Tibial nerve (tissue), 4 donors: ENCODE results near the gene EFCAB6. TPM values are rescaled to one million over a fixed set of nuclear protein-coding genes. Genes with fewer than 3 reads are reported as not detected.

Experiments used
- DNase-seq, 2 donors: peaks; one replicate each; pipeline ENCODE4 v3.0.0-alpha.2; 2019; ENCODE audit warnings: low spot score in 2 of 2
- H3K27ac ChIP-seq, 4 donors: fragments of 200-600 bp; sonication (generic) in 3 of 4; one replicate each; pipeline ENCODE4 v1.5.1; 2017 to 2019; ENCODE audit warnings: mild to moderate bottlenecking in 1 of 4
- H3K27me3 ChIP-seq, 2 donors: fragments of 200-600 bp; sonication (generic) in 1 of 2; one replicate each; pipeline versions ENCODE4 v1.5.1 to v1.6.0; 2017 to 2019
- H3K36me3 ChIP-seq, 3 donors: fragments of 200-600 bp; sonication (generic); one replicate each; pipeline ENCODE4 v1.5.1; 2018 to 2019
- H3K4me1 ChIP-seq, 4 donors: fragments of 200-600 bp; sonication (generic) in 3 of 4; one replicate each; pipeline ENCODE4 v1.5.1; 2017 to 2019
- H3K4me3 ChIP-seq, 4 donors: fragments of 200-600 bp; sonication (generic) in 3 of 4; one replicate each; pipeline ENCODE4 v1.5.1; 2017 to 2019; ENCODE audit warnings: mild to moderate bottlenecking in 1 of 4, moderate library complexity in 1 of 4
- H3K9me3 ChIP-seq, 4 donors: fragments of 200-600 bp; sonication (generic) in 3 of 4; one replicate each; pipeline ENCODE4 v1.5.1; 2017 to 2019
- EP300 ChIP-seq, 2 donors: sonication (generic); formaldehyde crosslinking; IDR thresholded peaks; one replicate each; pipeline ENCODE4 v1.6.1; 2017; ENCODE audit warnings: antibody characterized with exemption in 2 of 2, mild to moderate bottlenecking in 1 of 2
- POLR2A ChIP-seq, 2 donors: fragments of 450-650 bp; IDR thresholded peaks; one replicate each; pipeline ENCODE4 v1.6.1; 2017; ENCODE audit warnings: antibody characterized with exemption in 2 of 2, mild to moderate bottlenecking in 2 of 2, moderate library complexity in 2 of 2
- WGBS, 2 donors: methylation state at CpG; one replicate each; pipeline ENCODE4 v1.1.5; 2018; 5-methylcytosine and 5-hydroxymethylcytosine counted together
- total RNA-seq, 4 donors: library from RNA; depleted of rRNA; stranded (reverse); fragments of >200 nt; gene quantifications; one replicate each; pipeline ENCODE4 v1.1.0, GENCODE V29; 2016
- TF ChIP-seq, protein P1 (sequence below), 5 experiments: fragments of 200-600 bp in 3 of 5; fragments of 450-650 bp in 2 of 5; sonication (generic) in 3 of 5; IDR thresholded peaks; one replicate each; pipeline ENCODE4 v1.5.1; 2016 to 2019; ENCODE audit warnings: antibody characterized with exemption in 5 of 5, mild to moderate bottlenecking in 3 of 5, moderate library complexity in 2 of 5

EFCAB6 gene
- total RNA-seq, 4 donors from 2014 or later, result 3.3 to 9.2 (median 6.8) TPM

DNA sequence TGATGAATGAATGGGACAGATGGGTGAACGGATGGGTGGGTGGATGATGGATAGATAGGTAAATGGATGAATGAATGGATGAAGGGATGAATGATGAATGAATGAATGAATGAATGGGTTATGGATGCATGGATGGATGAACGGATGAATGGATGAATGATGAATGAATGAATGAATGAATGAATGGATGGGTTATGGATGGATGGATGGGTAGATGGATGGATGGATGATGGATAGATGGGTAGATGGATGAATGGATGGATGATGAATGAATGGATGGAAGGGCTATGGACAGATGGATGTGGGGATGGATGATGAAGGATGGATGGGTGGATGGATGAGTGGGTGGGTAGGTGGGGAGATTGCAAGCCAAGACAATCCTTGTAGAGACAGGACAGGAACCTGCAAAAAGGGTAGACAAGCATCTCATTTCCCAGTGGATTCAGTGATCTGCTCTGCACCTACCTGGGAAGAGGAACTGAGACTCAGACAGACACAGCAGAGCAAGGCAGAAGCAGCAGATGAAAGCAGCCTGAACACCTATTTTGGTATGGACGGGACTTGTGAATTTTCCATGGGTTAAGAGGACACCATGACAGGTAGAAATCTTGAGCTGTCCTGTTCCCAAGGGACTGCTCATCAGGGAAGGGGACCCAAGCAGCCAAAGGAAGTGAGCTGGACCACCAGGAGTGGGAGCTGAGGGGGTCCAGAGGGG lies 68.0 kb downstream of the EFCAB6 start:
- H3K4me3 ChIP-seq, result no peak overlapping the region
- no peak for DNase-seq
- WGBS, 2 donors, result 94 to 96% methylated on average over 3 of the region's 3 CpGs
- no peaks in the 10 kb centered on the region for H3K36me3 ChIP-seq
- peaks cover 0 to 16% (median 0%) of the 10 kb centered on the region in 4 donors for H3K4me1 ChIP-seq
- H3K27ac ChIP-seq, result peak overlapping the region in 1 of 4 donors; percentile 56
- H3K27me3 ChIP-seq, result no peaks in the 10 kb centered on the region
- TF ChIP-seq, protein P1, sequence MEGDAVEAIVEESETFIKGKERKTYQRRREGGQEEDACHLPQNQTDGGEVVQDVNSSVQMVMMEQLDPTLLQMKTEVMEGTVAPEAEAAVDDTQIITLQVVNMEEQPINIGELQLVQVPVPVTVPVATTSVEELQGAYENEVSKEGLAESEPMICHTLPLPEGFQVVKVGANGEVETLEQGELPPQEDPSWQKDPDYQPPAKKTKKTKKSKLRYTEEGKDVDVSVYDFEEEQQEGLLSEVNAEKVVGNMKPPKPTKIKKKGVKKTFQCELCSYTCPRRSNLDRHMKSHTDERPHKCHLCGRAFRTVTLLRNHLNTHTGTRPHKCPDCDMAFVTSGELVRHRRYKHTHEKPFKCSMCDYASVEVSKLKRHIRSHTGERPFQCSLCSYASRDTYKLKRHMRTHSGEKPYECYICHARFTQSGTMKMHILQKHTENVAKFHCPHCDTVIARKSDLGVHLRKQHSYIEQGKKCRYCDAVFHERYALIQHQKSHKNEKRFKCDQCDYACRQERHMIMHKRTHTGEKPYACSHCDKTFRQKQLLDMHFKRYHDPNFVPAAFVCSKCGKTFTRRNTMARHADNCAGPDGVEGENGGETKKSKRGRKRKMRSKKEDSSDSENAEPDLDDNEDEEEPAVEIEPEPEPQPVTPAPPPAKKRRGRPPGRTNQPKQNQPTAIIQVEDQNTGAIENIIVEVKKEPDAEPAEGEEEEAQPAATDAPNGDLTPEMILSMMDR (IDR thresholded peaks at IDR 0.05), result no peak
- TF ChIP-seq POLR2A (IDR thresholded peaks at IDR 0.05) (no peak), EP300 (IDR thresholded peaks at IDR 0.05) (no peak)
- no peaks in the 10 kb centered on the region for H3K9me3 ChIP-seq

DNA sequence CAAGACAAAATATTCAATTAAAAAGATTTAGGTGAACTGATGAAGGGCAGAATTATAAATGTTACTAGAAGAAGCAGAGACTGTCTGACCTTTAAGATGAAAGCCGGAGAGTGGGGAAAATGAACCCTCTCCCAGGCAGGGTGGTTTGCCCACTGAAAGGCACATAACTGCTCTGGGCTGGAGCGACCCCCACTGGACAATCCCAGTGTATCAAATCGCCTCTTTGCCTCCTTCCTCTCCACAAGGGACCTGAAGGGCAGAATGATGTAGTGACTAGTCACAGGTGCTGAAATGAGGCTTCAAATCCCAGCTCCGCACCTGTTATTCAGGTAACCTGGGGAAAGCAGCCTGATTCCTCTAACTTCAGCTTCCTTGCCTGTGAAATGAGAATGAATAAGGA lies 69.0 kb downstream of the EFCAB6 start:
- H3K27me3 ChIP-seq, result no peaks in the 10 kb centered on the region
- no peak overlapping the region for H3K4me3 ChIP-seq
- WGBS, 2 donors, result 55 to 57% methylated on average over 4 of the region's 4 CpGs
- TF ChIP-seq POLR2A (IDR thresholded peaks at IDR 0.05) (no peak), EP300 (IDR thresholded peaks at IDR 0.05) (no peak)
- TF ChIP-seq, protein P1 (IDR thresholded peaks at IDR 0.05), result no peak
- H3K27ac ChIP-seq, result no peak overlapping the region
- no peaks in the 10 kb centered on the region for H3K9me3 ChIP-seq
- DNase-seq, result no peak
- peaks cover 0 to 16% (median 0%) of the 10 kb centered on the region in 4 donors for H3K4me1 ChIP-seq
- H3K36me3 ChIP-seq, result no peaks in the 10 kb centered on the region

DNA sequence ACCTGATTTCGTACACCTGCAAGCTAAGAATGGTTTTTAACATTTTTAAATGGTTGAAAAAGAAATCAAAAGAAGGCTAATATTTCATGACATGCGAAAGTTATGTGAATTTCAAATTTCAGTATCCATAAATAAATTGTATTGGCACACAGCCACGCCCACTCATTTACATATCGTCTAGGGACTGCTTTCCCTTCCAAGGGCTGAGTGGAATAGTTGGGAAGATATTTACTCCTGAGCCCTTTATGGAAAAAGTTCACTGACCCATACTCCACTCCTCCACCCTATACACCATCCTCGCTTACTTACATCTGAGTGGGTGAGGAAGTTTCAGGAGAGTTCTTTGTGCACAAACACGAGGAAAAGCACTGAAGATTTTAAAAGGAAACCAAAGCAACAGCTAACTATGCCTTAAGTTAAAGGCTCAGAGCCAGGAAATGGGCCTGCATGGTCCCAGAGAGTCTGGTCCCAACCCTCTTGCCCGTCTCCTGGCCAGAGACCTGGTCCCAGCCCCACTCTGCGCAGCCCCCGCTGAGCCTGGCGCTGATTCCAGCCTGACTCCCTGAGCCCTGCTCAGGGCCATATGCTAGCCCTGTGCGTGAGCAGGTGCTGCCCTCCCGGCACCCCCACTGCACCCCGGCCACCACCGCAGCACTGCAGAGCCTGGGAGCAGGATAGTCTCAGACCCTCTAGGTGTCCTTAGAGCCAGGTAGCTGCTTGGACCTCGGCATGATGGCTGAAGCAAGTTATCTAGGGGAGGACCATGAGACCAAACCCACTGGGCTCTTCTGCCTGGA lies 69.8 kb downstream of the EFCAB6 start:
- H3K36me3 ChIP-seq, result no peaks in the 10 kb centered on the region
- peaks cover 0 to 16% (median 0%) of the 10 kb centered on the region in 4 donors for H3K4me1 ChIP-seq
- WGBS, 2 donors, result 74 to 80% methylated on average over 11 to 15 of the region's 15 CpGs
- H3K27me3 ChIP-seq, result no peaks in the 10 kb centered on the region
- no peak overlapping the region for H3K4me3 ChIP-seq
- TF ChIP-seq POLR2A (IDR thresholded peaks at IDR 0.05) (no peak), EP300 (IDR thresholded peaks at IDR 0.05) (no peak)
- TF ChIP-seq, protein P1 (IDR thresholded peaks at IDR 0.05), result no peak
- H3K9me3 ChIP-seq, result no peaks in the 10 kb centered on the region
- DNase-seq, result no peak
- H3K27ac ChIP-seq, result no peak overlapping the region

DNA sequence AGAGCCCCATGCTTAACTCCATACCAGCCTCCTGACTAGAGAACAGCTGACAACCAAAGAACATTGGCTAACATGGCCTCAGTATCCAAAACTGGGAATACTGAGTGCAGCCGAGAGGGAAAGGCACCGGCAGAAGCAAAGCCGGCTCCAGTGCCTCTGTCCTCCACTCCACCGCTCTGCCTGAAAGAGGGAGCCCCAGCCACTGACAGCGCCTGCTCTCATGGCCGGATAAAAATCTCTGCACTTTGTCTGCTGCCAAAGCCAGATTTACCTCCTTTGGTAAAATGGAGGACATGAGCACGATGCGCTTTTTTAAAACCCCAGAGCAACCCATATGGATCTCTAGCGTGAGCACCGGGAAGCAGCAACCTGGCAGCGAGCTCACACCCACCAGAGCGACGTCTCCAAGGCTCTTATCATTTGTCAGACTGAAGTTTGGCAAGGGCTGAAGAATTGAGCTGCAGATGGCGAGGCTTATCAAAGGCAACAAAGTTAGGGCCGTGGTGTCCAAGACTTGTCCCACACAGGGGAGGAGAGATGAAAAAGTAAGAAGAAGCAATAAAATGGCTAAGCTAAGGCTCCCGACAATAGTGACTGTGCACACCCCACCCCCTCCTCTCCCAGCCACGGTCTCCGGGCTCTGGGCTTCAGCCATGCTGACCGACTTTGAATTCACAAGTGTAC lies 71.4 kb downstream of the EFCAB6 start:
- 66 to 70% methylated on average over 19 of the region's 19 CpGs for WGBS, 2 donors
- Histone ChIP-seq H3K4me3 (no peak overlapping the region), H3K9me3 (no peaks in the 10 kb centered on the region), H3K36me3 (no peaks in the 10 kb centered on the region), H3K27ac (no peak overlapping the region), H3K27me3 (no peaks in the 10 kb centered on the region), H3K4me1 (peaks cover 0 to 15% (median 0%) of the 10 kb centered on the region in 4 donors)
- TF ChIP-seq EP300 (IDR thresholded peaks at IDR 0.05) (no peak), POLR2A (IDR thresholded peaks at IDR 0.05) (no peak)
- TF ChIP-seq, protein P1 (IDR thresholded peaks at IDR 0.05), result no peak
- DNase-seq, result no peak
